Measurements from ENCODE around the gene DMXL2.

DMXL2 gene

DNA sequence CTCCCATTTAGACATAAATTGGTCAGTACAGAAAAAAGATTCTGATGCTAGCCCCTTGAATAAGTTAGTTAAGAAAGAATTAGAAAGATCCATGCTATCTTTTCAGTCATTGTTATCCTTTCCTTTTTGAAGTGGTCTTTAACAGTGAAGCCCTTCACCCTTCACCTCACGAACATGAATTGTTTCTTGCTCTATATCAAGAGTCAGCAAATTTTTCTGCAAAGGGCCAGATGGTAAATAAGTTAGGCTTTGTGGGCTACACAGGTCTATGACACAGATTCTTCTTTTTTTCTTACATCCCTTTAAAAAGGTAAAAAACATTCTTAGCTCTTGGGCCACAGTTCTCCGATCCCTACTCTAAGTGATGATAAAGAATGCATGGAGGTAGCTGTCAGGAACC lies 74.9 kb downstream of the DMXL2 start:
- H3K4me2 ChIP-seq (ENCODE audit: low read depth, low read length, poor library complexity, severe bottlenecking) = no peak overlapping the region
- TF ChIP-seq, protein P1, sequence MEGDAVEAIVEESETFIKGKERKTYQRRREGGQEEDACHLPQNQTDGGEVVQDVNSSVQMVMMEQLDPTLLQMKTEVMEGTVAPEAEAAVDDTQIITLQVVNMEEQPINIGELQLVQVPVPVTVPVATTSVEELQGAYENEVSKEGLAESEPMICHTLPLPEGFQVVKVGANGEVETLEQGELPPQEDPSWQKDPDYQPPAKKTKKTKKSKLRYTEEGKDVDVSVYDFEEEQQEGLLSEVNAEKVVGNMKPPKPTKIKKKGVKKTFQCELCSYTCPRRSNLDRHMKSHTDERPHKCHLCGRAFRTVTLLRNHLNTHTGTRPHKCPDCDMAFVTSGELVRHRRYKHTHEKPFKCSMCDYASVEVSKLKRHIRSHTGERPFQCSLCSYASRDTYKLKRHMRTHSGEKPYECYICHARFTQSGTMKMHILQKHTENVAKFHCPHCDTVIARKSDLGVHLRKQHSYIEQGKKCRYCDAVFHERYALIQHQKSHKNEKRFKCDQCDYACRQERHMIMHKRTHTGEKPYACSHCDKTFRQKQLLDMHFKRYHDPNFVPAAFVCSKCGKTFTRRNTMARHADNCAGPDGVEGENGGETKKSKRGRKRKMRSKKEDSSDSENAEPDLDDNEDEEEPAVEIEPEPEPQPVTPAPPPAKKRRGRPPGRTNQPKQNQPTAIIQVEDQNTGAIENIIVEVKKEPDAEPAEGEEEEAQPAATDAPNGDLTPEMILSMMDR (IDR thresholded peaks at IDR 0.05; ENCODE audit: insufficient read depth, low read length, poor library complexity, severe bottlenecking) = no peak
- no peak for TF ChIP-seq EZH2phosphoT487 (conservative IDR thresholded peaks at IDR 0.05; ENCODE audit: low read length)
- H3K9me2 ChIP-seq (replicated peaks; ENCODE audit: insufficient read depth, low read length) = no peaks in the 10 kb centered on the region
- no peak overlapping the region for H3K27ac ChIP-seq (ENCODE audit: low read depth, low read length)
- no peak overlapping the region for H2AFZ ChIP-seq (ENCODE audit: low read depth, low read length, severe bottlenecking)
- no peaks in the 10 kb centered on the region for H3K79me2 ChIP-seq (ENCODE audit: insufficient read depth, low read length)
- no peaks in the 10 kb centered on the region for H3F3A ChIP-seq (ENCODE audit: insufficient read depth)
- no peaks in the 10 kb centered on the region for H3K36me3 ChIP-seq (ENCODE audit: low read length)
- no peaks in the 10 kb centered on the region for H4K20me1 ChIP-seq (ENCODE audit: low read depth, low read length)
- no peak overlapping the region for H3K4me3 ChIP-seq (ENCODE audit: insufficient read depth, low read length, poor library complexity, severe bottlenecking)
- H3K9me3 ChIP-seq (ENCODE audit: insufficient read depth, low read length) = no peaks in the 10 kb centered on the region
- H3K9ac ChIP-seq (ENCODE audit: low read length) = no peak overlapping the region
- no peaks in the 10 kb centered on the region for H3K27me3 ChIP-seq (ENCODE audit: low read length)

GRCh38 chr15:51536965-51537574 lies 85.5 kb downstream of the DMXL2 start:
- Histone ChIP-seq H3K36me3 (ENCODE audit: low read length) (no peaks in the 10 kb centered on the region), H3K27me3 (ENCODE audit: low read length) (no peaks in the 10 kb centered on the region), H3K4me2 (ENCODE audit: low read depth, low read length, poor library complexity, severe bottlenecking) (no peak overlapping the region), H4K20me1 (ENCODE audit: low read depth, low read length) (no peaks in the 10 kb centered on the region; the same call in 1 of the 2 replicates), H3K9me2 (replicated peaks; ENCODE audit: insufficient read depth, low read length) (no peaks in the 10 kb centered on the region), H3K79me2 (ENCODE audit: insufficient read depth, low read length) (no peaks in the 10 kb centered on the region), H3F3A (ENCODE audit: insufficient read depth) (no peaks in the 10 kb centered on the region), H3K9ac (ENCODE audit: low read length) (no peak overlapping the region), H3K27ac (ENCODE audit: low read depth, low read length) (no peak overlapping the region), H2AFZ (ENCODE audit: low read depth, low read length, severe bottlenecking) (no peak overlapping the region), H3K9me3 (ENCODE audit: insufficient read depth, low read length) (no peaks in the 10 kb centered on the region), H3K4me3 (ENCODE audit: insufficient read depth, low read length, poor library complexity, severe bottlenecking) (no peak overlapping the region)
- no peak for TF ChIP-seq EZH2phosphoT487 (conservative IDR thresholded peaks at IDR 0.05; ENCODE audit: low read length)
- TF ChIP-seq, protein P1 (IDR thresholded peaks at IDR 0.05; ENCODE audit: insufficient read depth, low read length, poor library complexity, severe bottlenecking) = peak; percentile 41

DNA sequence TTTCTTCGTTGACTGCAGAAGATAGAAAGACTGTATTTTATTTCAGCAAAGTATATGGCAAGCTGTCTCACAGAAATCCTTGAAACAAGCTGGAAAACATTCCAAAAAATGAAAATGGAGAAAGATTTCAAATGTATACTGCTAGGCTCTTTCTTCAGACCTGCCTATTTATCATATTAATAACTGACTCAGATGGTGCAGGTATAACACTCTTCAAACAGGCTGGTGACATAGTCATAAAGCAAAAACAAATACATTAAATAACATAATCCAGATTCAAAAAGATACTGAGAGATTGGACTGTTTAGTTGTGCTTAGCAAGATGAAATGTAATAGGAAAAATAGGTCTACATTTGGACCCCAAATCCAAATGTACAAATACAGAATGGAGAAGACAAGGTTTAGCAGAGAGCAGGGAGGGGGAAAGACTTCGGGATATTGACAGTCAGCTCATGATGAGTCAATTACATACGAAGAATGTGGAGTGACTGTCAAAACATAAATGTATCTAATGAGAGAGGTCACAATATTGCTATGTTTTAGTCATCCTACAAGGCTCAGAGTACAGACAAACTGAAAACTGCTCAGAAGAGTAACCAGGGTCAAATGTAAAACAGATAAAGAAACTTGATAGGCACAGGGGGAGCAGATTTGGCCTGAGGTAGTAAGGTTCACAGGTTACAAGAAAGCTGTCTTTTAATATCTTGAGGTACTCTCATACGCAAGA lies 88.7 kb downstream of the DMXL2 start:
- no peak overlapping the region for H3K9ac ChIP-seq (ENCODE audit: low read length)
- no peaks in the 10 kb centered on the region; the same call in 1 of the 2 replicates for H4K20me1 ChIP-seq (ENCODE audit: low read depth, low read length)
- H3K27me3 ChIP-seq (ENCODE audit: low read length) = no peaks in the 10 kb centered on the region
- no peaks in the 10 kb centered on the region for H3K9me3 ChIP-seq (ENCODE audit: insufficient read depth, low read length)
- H3K4me2 ChIP-seq (ENCODE audit: low read depth, low read length, poor library complexity, severe bottlenecking) = no peak overlapping the region
- H2AFZ ChIP-seq (ENCODE audit: low read depth, low read length, severe bottlenecking) = no peak overlapping the region
- TF ChIP-seq, protein P1 (IDR thresholded peaks at IDR 0.05; ENCODE audit: insufficient read depth, low read length, poor library complexity, severe bottlenecking) = no peak
- no peak for TF ChIP-seq EZH2phosphoT487 (conservative IDR thresholded peaks at IDR 0.05; ENCODE audit: low read length)
- H3K27ac ChIP-seq (ENCODE audit: low read depth, low read length) = no peak overlapping the region
- H3F3A ChIP-seq (ENCODE audit: insufficient read depth) = no peaks in the 10 kb centered on the region
- no peaks in the 10 kb centered on the region for H3K9me2 ChIP-seq (replicated peaks; ENCODE audit: insufficient read depth, low read length)
- no peak overlapping the region for H3K4me3 ChIP-seq (ENCODE audit: insufficient read depth, low read length, poor library complexity, severe bottlenecking)
- H3K79me2 ChIP-seq (ENCODE audit: insufficient read depth, low read length) = no peaks in the 10 kb centered on the region
- no peaks in the 10 kb centered on the region for H3K36me3 ChIP-seq (ENCODE audit: low read length)

All from SU-DHL-6 (cell line).